HG02973 (cell line): ENCODE data around the gene TMA7B.
"Not testable (repeated sequence)": the region's sequence is repeated elsewhere in the genome, so short reads cannot be mapped to it uniquely, and the experiment has no call there.

Experiments used
- ATAC-seq: cut with Tn5 transposase; IDR thresholded peaks from one replicate; pipeline ENCODE4 v1.9.1; 2021; ENCODE audit warnings: moderate library complexity; ENCODE audit not compliant: unreplicated experiment

TMA7B gene

GRCh38 chr22:39979048-39979447 is 18.9 kb downstream of the TMA7B start:
- no peak for ATAC-seq

- ATAC-seq: no peak
Measured at GRCh38 chr22:39979458-39979857, 19.3 kb downstream of the TMA7B start.

- ATAC-seq: no peak
Measured at GRCh38 chr22:39980596-39980995, 20.4 kb downstream of the TMA7B start.

GRCh38 chr22:39983346-39983745 is 23.1 kb downstream of the TMA7B start:
- no peak for ATAC-seq

- ATAC-seq: no peak
Measured at GRCh38 chr22:39984006-39984405, 23.8 kb downstream of the TMA7B start.

- no peak for ATAC-seq
Measured at GRCh38 chr22:39984746-39985145, 24.5 kb downstream of the TMA7B start.

- no peak for ATAC-seq
Measured at GRCh38 chr22:39985383-39986035, 25.3 kb downstream of the TMA7B start.

GRCh38 chr22:39988386-39989114 is 28.4 kb downstream of the TMA7B start:
- no peak for ATAC-seq

GRCh38 chr22:39989633-39990032 is 29.4 kb downstream of the TMA7B start:
- no peak for ATAC-seq

GRCh38 chr22:39990686-39991085 is 30.5 kb downstream of the TMA7B start:
- no peak for ATAC-seq

GRCh38 chr22:39991159-39991860 is 31.1 kb downstream of the TMA7B start:
- ATAC-seq: no peak

- no peak for ATAC-seq
Measured at GRCh38 chr22:39992088-39992826, 32.1 kb downstream of the TMA7B start.

GRCh38 chr22:39992894-39993293 is 32.7 kb downstream of the TMA7B start:
- ATAC-seq: not testable (repeated sequence)

GRCh38 chr22:39994041-39994565 is 33.9 kb downstream of the TMA7B start:
- no peak for ATAC-seq

- ATAC-seq: no peak
Measured at GRCh38 chr22:39994566-39995392, 34.6 kb downstream of the TMA7B start, which contains the start of gene FAM83F. FAM83F (plus strand) TSS chr22:39994954; CDS start chr22:39995043, 89 bp downstream.

GRCh38 chr22:39995393-39996252 is 35.4 kb downstream of the TMA7B start:
- ATAC-seq: no peak

GRCh38 chr22:39996732-39997131 is 36.5 kb downstream of the TMA7B start:
- no peak for ATAC-seq

GRCh38 chr22:39997421-39997820 is 37.2 kb downstream of the TMA7B start:
- ATAC-seq: no peak
